NT2/D1 (cell line): Measurements from ENCODE around the gene NUP133.

Experiments used
- DNase-seq: peaks from one replicate; pipeline ENCODE4 v3.0.0-alpha.2; 2011; ENCODE audit warnings: low read depth, low spot score
- H3K27me3 ChIP-seq: 2 replicates; pipeline ENCODE4 v1.6.0; 2011; ENCODE audit warnings: mild to moderate bottlenecking; ENCODE audit not compliant: insufficient read length, insufficient read depth
- H3K36me3 ChIP-seq: 2 replicates; pipeline ENCODE4 v1.6.1; 2011; ENCODE audit warnings: mild to moderate bottlenecking, low read length, mixed read lengths; ENCODE audit not compliant: insufficient read depth, insufficient read length
- H3K4me1 ChIP-seq: 2 replicates; pipeline ENCODE4 v1.5.1; 2011; ENCODE audit not compliant: insufficient read depth, insufficient read length
- H3K4me3 ChIP-seq: 2 replicates; pipeline ENCODE4 v1.5.1; 2011; ENCODE audit warnings: low read depth; ENCODE audit not compliant: insufficient read length
- H3K9ac ChIP-seq: 2 replicates; pipeline ENCODE4 v1.6.0; 2011; ENCODE audit warnings: low read depth; ENCODE audit not compliant: insufficient read length
- H3K9me3 ChIP-seq: 2 replicates; pipeline ENCODE4 v1.5.1; 2011; ENCODE audit warnings: mild to moderate bottlenecking, low read length; ENCODE audit not compliant: insufficient read depth
- SUZ12 ChIP-seq: IDR thresholded peaks from 2 replicates; pipeline ENCODE4 v1.6.1; 2011; ENCODE audit not compliant: insufficient read length, insufficient read depth; ENCODE audit errors: extremely low read depth
- YY1 ChIP-seq: IDR thresholded peaks from 2 replicates; pipeline ENCODE4 v1.6.1; 2011; ENCODE audit not compliant: insufficient read length, insufficient read depth
- ZNF274 ChIP-seq: IDR thresholded peaks from 2 replicates; pipeline ENCODE4 v1.6.1; 2011; ENCODE audit warnings: mild to moderate bottlenecking, low read depth, low read length

Gene NUP133

GRCh38 chr1:229464672-229465071 lies 43.5 kb downstream of the NUP133 start:
- Histone ChIP-seq H3K27me3 (no peaks in the 10 kb centered on the region), H3K4me1 (no peaks in the 10 kb centered on the region), H3K36me3 (peaks cover 92% of the 10 kb centered on the region), H3K9ac (no peak overlapping the region), H3K4me3 (no peak overlapping the region), H3K9me3 (no peaks in the 10 kb centered on the region)
- DNase-seq: no peak
- TF ChIP-seq SUZ12 (no peak), ZNF274 (no peak), YY1 (no peak)

GRCh38 chr1:229461032-229461668 lies 47.0 kb downstream of the NUP133 start:
- Histone ChIP-seq H3K4me1 (no peaks in the 10 kb centered on the region), H3K9ac (no peak overlapping the region), H3K9me3 (no peaks in the 10 kb centered on the region), H3K27me3 (no peaks in the 10 kb centered on the region), H3K4me3 (no peak overlapping the region), H3K36me3 (peaks cover 97% of the 10 kb centered on the region)
- TF ChIP-seq SUZ12 (no peak), ZNF274 (no peak), YY1 (no peak)
- no peak for DNase-seq

GRCh38 chr1:229459815-229460214 lies 48.3 kb downstream of the NUP133 start:
- H3K36me3 ChIP-seq: peaks cover 97% of the 10 kb centered on the region
- H3K4me1 ChIP-seq: no peaks in the 10 kb centered on the region
- H3K4me3 ChIP-seq: no peak overlapping the region
- no peaks in the 10 kb centered on the region for H3K9me3 ChIP-seq
- DNase-seq: no peak
- TF ChIP-seq YY1: no peak
- no peak for TF ChIP-seq SUZ12
- TF ChIP-seq ZNF274: no peak
- H3K27me3 ChIP-seq: no peaks in the 10 kb centered on the region
- no peak overlapping the region for H3K9ac ChIP-seq

GRCh38 chr1:229457436-229457835 lies 50.7 kb downstream of the NUP133 start:
- Histone ChIP-seq H3K36me3 (peaks cover 85% of the 10 kb centered on the region), H3K4me3 (no peak overlapping the region)

GRCh38 chr1:229456016-229456415 lies 52.1 kb downstream of the NUP133 start:
- Histone ChIP-seq H3K9ac (no peak overlapping the region), H3K4me1 (no peaks in the 10 kb centered on the region), H3K36me3 (peaks cover 84% of the 10 kb centered on the region), H3K9me3 (no peaks in the 10 kb centered on the region), H3K27me3 (no peaks in the 10 kb centered on the region), H3K4me3 (no peak overlapping the region)
- TF ChIP-seq ZNF274 (no peak), SUZ12 (no peak), YY1 (no peak)
- no peak for DNase-seq

More at GRCh38 chr1:229457436-229457835, 50.7 kb downstream of the NUP133 start:
- Histone ChIP-seq H3K4me1 (no peaks in the 10 kb centered on the region), H3K27me3 (no peaks in the 10 kb centered on the region), H3K9me3 (no peaks in the 10 kb centered on the region), H3K9ac (no peak overlapping the region)
- TF ChIP-seq SUZ12: no peak
- no peak for TF ChIP-seq YY1
- TF ChIP-seq ZNF274: no peak
- DNase-seq: no peak

- no peaks in the 10 kb centered on the region for H3K27me3 ChIP-seq
- no peak overlapping the region for H3K4me3 ChIP-seq
- DNase-seq: peak; percentile 54
- H3K4me1 ChIP-seq: no peaks in the 10 kb centered on the region
- H3K9ac ChIP-seq: peak overlapping the region; percentile 39
- TF ChIP-seq ZNF274 (no peak), SUZ12 (no peak), YY1 (no peak)
- peaks cover 81% of the 10 kb centered on the region for H3K36me3 ChIP-seq
- H3K9me3 ChIP-seq: no peaks in the 10 kb centered on the region
Observed at GRCh38 chr1:229454056-229454455, 54.1 kb downstream of the NUP133 start.

GRCh38 chr1:229452956-229453801 lies 55.0 kb downstream of the NUP133 start:
- peaks cover 79% of the 10 kb centered on the region for H3K36me3 ChIP-seq
- TF ChIP-seq YY1 (no peak), SUZ12 (no peak), ZNF274 (no peak)
- H3K9me3 ChIP-seq: no peaks in the 10 kb centered on the region
- H3K9ac ChIP-seq: no peak overlapping the region
- no peak for DNase-seq
- H3K4me3 ChIP-seq: no peak overlapping the region
- H3K4me1 ChIP-seq: no peaks in the 10 kb centered on the region
- H3K27me3 ChIP-seq: no peaks in the 10 kb centered on the region
